Kidney (tissue), 14 donors: ENCODE data around the gene FCSK. TPM values are rescaled to one million over a fixed set of nuclear protein-coding genes. Genes with fewer than 3 reads are reported as not detected.

ENCODE experiments used
- DNase-seq, 5 donors: peaks; one replicate each; pipeline ENCODE4 v3.0.0-alpha.2; 2013 to 2020
- FAIRE-seq: peaks from 2 replicates; lab custom pipeline; 2012; peaks lifted over from hg19 to GRCh38; lab: Jason Lieb, UNC
- H3K27ac ChIP-seq, 2 donors: one replicate each; pipeline ENCODE4 v1.7.0; 2013; ENCODE audit warnings: low read depth in 2 of 2, low read length in 2 of 2, inconsistent platforms in 1 of 2
- H3K27me3 ChIP-seq: one replicate; pipeline ENCODE4 v1.7.1; 2013; ENCODE audit warnings: low read length, inconsistent platforms; ENCODE audit not compliant: control insufficient read depth, insufficient read depth
- H3K36me3 ChIP-seq, 3 donors: one replicate each; pipeline versions ENCODE4 v1.7.0 to v1.7.1; 2013; ENCODE audit warnings: low read length in 3 of 3, control low read depth in 1 of 3, inconsistent platforms in 1 of 3; ENCODE audit not compliant: insufficient read depth in 3 of 3, control insufficient read depth in 2 of 3
- H3K4me1 ChIP-seq, 3 donors: one replicate each; pipeline versions ENCODE4 v1.7.0 to v1.7.1; 2013; ENCODE audit warnings: low read length in 3 of 3, inconsistent platforms in 1 of 3, low read depth in 1 of 3; ENCODE audit not compliant: control insufficient read depth in 2 of 3, insufficient read depth in 2 of 3
- H3K4me3 ChIP-seq, 3 donors: one replicate each; pipeline versions ENCODE4 v1.7.0 to v1.8.1; 2013; ENCODE audit warnings: low read length in 3 of 3, control low read depth in 1 of 3, inconsistent platforms in 1 of 3
- H3K9ac ChIP-seq, 3 donors: one replicate each; pipeline versions ENCODE4 v1.7.0 to v1.7.1; 2013; ENCODE audit warnings: low read length in 3 of 3, control low read depth in 1 of 3, inconsistent platforms in 1 of 3
- H3K9me3 ChIP-seq, 3 donors: one replicate each; pipeline versions ENCODE4 v1.7.0 to v1.7.1; 2013; ENCODE audit warnings: low read length in 3 of 3, control low read depth in 1 of 3, inconsistent platforms in 1 of 3; ENCODE audit not compliant: control insufficient read depth in 2 of 3, insufficient read depth in 1 of 3
- intact Hi-C: fragments of 100-400 bp; cut with DNase I; formaldehyde crosslinking; loops from one replicate; pipeline ENCODE4 v1.11.1; 2022
- polyA plus RNA-seq: library from polyadenylated mRNA; stranded (reverse); fragments of 350-450 nt; fragmentation: Illumina TruSeq; extraction: RNeasy Lipid Tissue Mini Kit (QIAGEN cat#74804); gene quantifications from one replicate; pipeline ENCODE4 v1.2.3, GENCODE V29; 2014; ENCODE audit warnings: low read depth, low replicate concordance; ENCODE audit not compliant: insufficient read depth
- total RNA-seq: library from RNA; stranded (reverse); fragmentation: NEBNext Ultra II Directional; extraction: Animal tissue kit (Norgen Biotek cat#: 25700); gene quantifications from one replicate; pipeline ENCODE4 v1.2.1, GENCODE V29; 2021
- TF ChIP-seq, protein P1 (sequence below): IDR thresholded peaks from 3 replicates; pipeline ENCODE4 v1.5.1; 2012; ENCODE audit warnings: mild to moderate bottlenecking, moderate library complexity, borderline replicate concordance; ENCODE audit not compliant: insufficient read depth; ENCODE audit errors: extremely low read depth
- donor health status: control.
- donor health status: control.
- donor health status: control.
- donor health status: control.
- donor health status: control.
- donor health status: DM: yes; HTN: yes; CAD: no.
- donor health status: Normal renal cell carcinoma (clear cell type).

FCSK gene
- total and polyA plus RNA-seq, 2 donors from 2014 or later = 18.7 to 32.5 TPM

DNA sequence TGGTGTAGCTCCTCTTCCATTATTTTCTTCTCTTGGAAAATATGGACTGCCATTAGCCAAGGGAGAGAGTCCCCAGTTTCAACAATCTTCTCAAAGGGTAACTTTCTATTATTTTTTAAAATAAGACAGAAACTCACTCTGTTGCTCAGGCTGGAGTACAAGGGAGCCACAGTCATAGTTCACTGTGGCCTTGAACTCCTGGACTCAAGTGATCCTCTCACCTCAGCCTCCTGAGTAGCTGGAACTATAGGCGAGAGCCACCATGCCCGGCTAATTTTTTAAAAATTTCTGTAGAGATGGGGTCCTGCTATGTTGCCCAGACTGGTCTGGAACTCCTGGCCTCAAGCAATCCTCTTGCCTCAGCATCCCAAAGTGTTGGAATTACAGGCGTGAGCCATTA lies 55.8 kb downstream of the FCSK start:
- intact Hi-C loops = no loop called here
- H3K36me3 ChIP-seq = peaks cover 9 to 44% (median 43%) of the 10 kb centered on the region in 3 donors
- H3K9me3 ChIP-seq = no peaks in the 10 kb centered on the region
- no peak overlapping the region for H3K4me3 ChIP-seq
- TF ChIP-seq, protein P1, sequence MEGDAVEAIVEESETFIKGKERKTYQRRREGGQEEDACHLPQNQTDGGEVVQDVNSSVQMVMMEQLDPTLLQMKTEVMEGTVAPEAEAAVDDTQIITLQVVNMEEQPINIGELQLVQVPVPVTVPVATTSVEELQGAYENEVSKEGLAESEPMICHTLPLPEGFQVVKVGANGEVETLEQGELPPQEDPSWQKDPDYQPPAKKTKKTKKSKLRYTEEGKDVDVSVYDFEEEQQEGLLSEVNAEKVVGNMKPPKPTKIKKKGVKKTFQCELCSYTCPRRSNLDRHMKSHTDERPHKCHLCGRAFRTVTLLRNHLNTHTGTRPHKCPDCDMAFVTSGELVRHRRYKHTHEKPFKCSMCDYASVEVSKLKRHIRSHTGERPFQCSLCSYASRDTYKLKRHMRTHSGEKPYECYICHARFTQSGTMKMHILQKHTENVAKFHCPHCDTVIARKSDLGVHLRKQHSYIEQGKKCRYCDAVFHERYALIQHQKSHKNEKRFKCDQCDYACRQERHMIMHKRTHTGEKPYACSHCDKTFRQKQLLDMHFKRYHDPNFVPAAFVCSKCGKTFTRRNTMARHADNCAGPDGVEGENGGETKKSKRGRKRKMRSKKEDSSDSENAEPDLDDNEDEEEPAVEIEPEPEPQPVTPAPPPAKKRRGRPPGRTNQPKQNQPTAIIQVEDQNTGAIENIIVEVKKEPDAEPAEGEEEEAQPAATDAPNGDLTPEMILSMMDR = no peak
- no peak for FAIRE-seq
- DNase-seq = no peak
- H3K27ac ChIP-seq = no peak overlapping the region
- H3K9ac ChIP-seq = no peak overlapping the region
- H3K27me3 ChIP-seq = no peaks in the 10 kb centered on the region
- no peaks in the 10 kb centered on the region for H3K4me1 ChIP-seq

DNA sequence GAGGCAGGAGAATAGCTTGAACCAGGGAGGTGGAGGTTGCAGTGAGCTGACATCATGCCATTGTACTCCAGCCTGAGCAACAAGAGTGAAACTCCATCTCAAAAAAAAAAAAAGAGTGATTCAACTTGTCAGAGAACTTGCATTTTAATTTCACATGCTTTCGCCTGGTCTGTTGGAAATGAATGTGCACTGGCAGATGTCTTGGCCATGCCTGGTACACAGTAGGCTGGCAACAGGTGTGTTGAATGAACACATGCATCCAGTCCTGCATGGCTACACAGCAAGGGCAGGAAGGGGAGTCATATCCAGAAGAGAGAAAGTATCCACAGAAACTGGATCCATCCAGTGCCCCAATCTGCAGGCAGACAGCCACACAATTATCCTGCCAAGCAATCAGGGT lies 57.4 kb downstream of the FCSK start:
- DNase-seq = no peak
- Histone ChIP-seq H3K4me1 (no peaks in the 10 kb centered on the region), H3K9ac (no peak overlapping the region), H3K36me3 (peaks cover 9 to 54% (median 43%) of the 10 kb centered on the region in 3 donors), H3K27ac (no peak overlapping the region), H3K4me3 (no peak overlapping the region), H3K9me3 (no peaks in the 10 kb centered on the region), H3K27me3 (no peaks in the 10 kb centered on the region)
- intact Hi-C loops = no loop called here
- FAIRE-seq = no peak
- TF ChIP-seq, protein P1 = no peak

DNA sequence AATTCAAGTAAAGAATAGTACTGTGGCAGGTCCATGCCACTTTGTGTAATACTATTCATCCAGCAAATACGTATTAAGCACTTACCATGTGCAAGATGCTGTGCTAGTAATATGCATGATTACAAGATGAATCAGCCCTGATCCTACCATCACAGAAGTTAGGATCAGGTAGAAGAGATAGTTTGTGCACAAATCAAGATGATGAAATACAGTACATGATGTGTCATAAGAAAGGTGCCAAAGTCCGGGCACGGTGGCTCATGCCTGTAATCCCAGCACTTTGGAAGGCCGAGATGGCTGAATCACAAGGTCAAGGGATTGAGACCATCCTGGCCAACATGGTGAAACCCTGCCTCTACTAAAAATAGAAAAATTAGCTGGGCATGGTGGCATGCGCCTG lies 58.1 kb downstream of the FCSK start:
- no peak overlapping the region for H3K4me3 ChIP-seq
- H3K27ac ChIP-seq = no peak overlapping the region
- no peaks in the 10 kb centered on the region for H3K4me1 ChIP-seq
- FAIRE-seq = no peak
- no peaks in the 10 kb centered on the region for H3K27me3 ChIP-seq
- DNase-seq = no peak
- no peaks in the 10 kb centered on the region for H3K9me3 ChIP-seq
- H3K9ac ChIP-seq = no peak overlapping the region
- intact Hi-C loops = no loop called here
- TF ChIP-seq, protein P1 = no peak
- peaks cover 11 to 58% (median 40%) of the 10 kb centered on the region in 3 donors for H3K36me3 ChIP-seq
